Measurements from ENCODE around the gene BANK1. TPM values are rescaled to one million over a fixed set of nuclear protein-coding genes. Genes with fewer than 3 reads are reported as not detected.
A peak's percentile ranks its signal among the peaks of the same experiment; 100 is the strongest.

Gene BANK1
- polyA plus RNA-seq, 1 of the 3 experiments (the other 2 are of a cell fraction): not detected

GRCh38 chr4:101973361-101973760, 182.8 kb downstream of the BANK1 start:
- Histone ChIP-seq H3K4me2 (no peak overlapping the region), H3K79me2 (ENCODE audit: insufficient read depth) (no peaks in the 10 kb centered on the region), H3K36me3 (replicated peaks in 1 of 2; ENCODE audit: control insufficient read depth in 1 of 2, insufficient read depth in 2 of 2, low read length in 1 of 2) (no peaks in the 10 kb centered on the region), H3K4me3 (ENCODE audit: low read depth in 2 of 2, low read length in 1 of 2) (no peak overlapping the region), H3K9me2 (no peaks in the 10 kb centered on the region), H2AFZ (ENCODE audit: low read depth) (no peak overlapping the region), H4K20me1 (ENCODE audit: insufficient read depth) (no peaks in the 10 kb centered on the region), H3K9ac (no peak overlapping the region), H3F3A (replicated peaks; ENCODE audit: insufficient read depth) (peaks cover 10% of the 10 kb centered on the region), H3K27me3 (ENCODE audit: insufficient read depth) (no peaks in the 10 kb centered on the region), H3K27ac (ENCODE audit: low read depth in 2 of 2, low read length in 1 of 2) (no peak overlapping the region), H3K9me3 (no peaks in the 10 kb centered on the region), H3K4me1 (ENCODE audit: control insufficient read depth in 1 of 2, insufficient read depth in 2 of 2, low read depth in 1 of 2, low read length in 1 of 2) (peaks cover 2 to 6% of the 10 kb centered on the region in 2 experiments)
- CTCF ChIA-PET: interaction anchor here (0.7 to 1.0 kb wide), 2 partner anchors 12 to 17 kb away, joined by 3 read pairs; no protein-coding TSS in a partner anchor
- DNase-seq: no peak
- 93% methylated on average over 1 of the region's 1 CpG for WGBS (ENCODE audit: low lambda C conversion rate)
- TF ChIP-seq NFIC (IDR thresholded peaks at IDR 0.05; ENCODE audit: borderline replicate concordance): no peak
- TF ChIP-seq MEF2A (IDR thresholded peaks at IDR 0.05; ENCODE audit: borderline replicate concordance, low read depth): no peak
- TF ChIP-seq FOXM1 (IDR thresholded peaks at IDR 0.05; ENCODE audit: low read depth): no peak
- TF ChIP-seq MXI1 (IDR thresholded peaks at IDR 0.05; ENCODE audit: low read depth, low read length): no peak
- TF ChIP-seq SMC3 (IDR thresholded peaks at IDR 0.05; ENCODE audit: low read depth, low read length): no peak
- TF ChIP-seq YY1 (IDR thresholded peaks at IDR 0.05; ENCODE audit: low read depth): no peak
- TF ChIP-seq MAX (IDR thresholded peaks at IDR 0.05; ENCODE audit: low read depth): no peak
- TF ChIP-seq RFX5 (IDR thresholded peaks at IDR 0.05; ENCODE audit: low read length): no peak
- no peak for TF ChIP-seq FOXJ3 (CRISPR knock-in tag; IDR thresholded peaks at IDR 0.05)
- TF ChIP-seq, protein P1, sequence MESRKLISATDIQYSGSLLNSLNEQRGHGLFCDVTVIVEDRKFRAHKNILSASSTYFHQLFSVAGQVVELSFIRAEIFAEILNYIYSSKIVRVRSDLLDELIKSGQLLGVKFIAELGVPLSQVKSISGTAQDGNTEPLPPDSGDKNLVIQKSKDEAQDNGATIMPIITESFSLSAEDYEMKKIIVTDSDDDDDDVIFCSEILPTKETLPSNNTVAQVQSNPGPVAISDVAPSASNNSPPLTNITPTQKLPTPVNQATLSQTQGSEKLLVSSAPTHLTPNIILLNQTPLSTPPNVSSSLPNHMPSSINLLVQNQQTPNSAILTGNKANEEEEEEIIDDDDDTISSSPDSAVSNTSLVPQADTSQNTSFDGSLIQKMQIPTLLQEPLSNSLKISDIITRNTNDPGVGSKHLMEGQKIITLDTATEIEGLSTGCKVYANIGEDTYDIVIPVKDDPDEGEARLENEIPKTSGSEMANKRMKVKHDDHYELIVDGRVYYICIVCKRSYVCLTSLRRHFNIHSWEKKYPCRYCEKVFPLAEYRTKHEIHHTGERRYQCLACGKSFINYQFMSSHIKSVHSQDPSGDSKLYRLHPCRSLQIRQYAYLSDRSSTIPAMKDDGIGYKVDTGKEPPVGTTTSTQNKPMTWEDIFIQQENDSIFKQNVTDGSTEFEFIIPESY (IDR thresholded peaks at IDR 0.05; ENCODE audit: borderline replicate concordance, low read depth): no peak
- POLR2A ChIA-PET: no interaction called here

DNA sequence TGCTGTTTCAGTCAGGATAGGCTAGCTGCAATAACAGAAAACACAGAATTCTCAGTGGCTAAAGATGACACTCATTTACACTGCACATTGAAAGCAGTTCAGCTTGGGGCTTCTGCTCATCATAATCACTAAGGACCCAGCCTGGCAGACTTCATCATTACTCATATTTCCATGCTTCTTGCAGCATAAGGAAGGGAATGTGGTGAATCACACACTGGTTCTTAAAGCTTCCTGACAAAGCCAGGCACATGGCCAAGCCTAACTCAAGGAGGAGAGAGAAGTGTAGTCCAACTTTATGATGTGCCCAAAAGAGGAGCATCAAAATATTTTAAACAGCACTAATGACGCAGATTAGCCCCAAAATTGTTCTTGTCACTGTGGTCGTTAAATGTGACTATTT, 186.5 kb downstream of the BANK1 start:
- H3K27me3 ChIP-seq (ENCODE audit: insufficient read depth): no peaks in the 10 kb centered on the region
- H4K20me1 ChIP-seq (ENCODE audit: insufficient read depth): no peaks in the 10 kb centered on the region
- no peaks in the 10 kb centered on the region for H3K36me3 ChIP-seq (replicated peaks in 1 of 2; ENCODE audit: control insufficient read depth in 1 of 2, insufficient read depth in 2 of 2, low read length in 1 of 2)
- no peak overlapping the region for H2AFZ ChIP-seq (ENCODE audit: low read depth)
- peaks cover 2 to 6% of the 10 kb centered on the region in 2 experiments; a peak in 3 of 4 replicates for H3K4me1 ChIP-seq (ENCODE audit: control insufficient read depth in 1 of 2, insufficient read depth in 2 of 2, low read depth in 1 of 2, low read length in 1 of 2)
- peaks cover 10% of the 10 kb centered on the region for H3F3A ChIP-seq (replicated peaks; ENCODE audit: insufficient read depth)
- H3K79me2 ChIP-seq (ENCODE audit: insufficient read depth): no peaks in the 10 kb centered on the region
- H3K9ac ChIP-seq: no peak overlapping the region
- ChIA-PET CTCF (no interaction called here), POLR2A (no interaction called here)
- 12% methylated on average over 2 of the region's 2 CpGs for WGBS (ENCODE audit: low lambda C conversion rate)
- H3K9me3 ChIP-seq: no peaks in the 10 kb centered on the region
- H3K27ac ChIP-seq (ENCODE audit: low read depth in 2 of 2, low read length in 1 of 2): peak overlapping the region; percentile 47 to 78; a peak in 3 of 4 replicates
- DNase-seq: no peak
- H3K9me2 ChIP-seq: no peaks in the 10 kb centered on the region
- H3K4me2 ChIP-seq: peak overlapping the region; percentile 47; the same call in 1 of the 2 replicates
- H3K4me3 ChIP-seq (ENCODE audit: low read depth in 2 of 2, low read length in 1 of 2): no peak overlapping the region
- TF ChIP-seq, protein P2, sequence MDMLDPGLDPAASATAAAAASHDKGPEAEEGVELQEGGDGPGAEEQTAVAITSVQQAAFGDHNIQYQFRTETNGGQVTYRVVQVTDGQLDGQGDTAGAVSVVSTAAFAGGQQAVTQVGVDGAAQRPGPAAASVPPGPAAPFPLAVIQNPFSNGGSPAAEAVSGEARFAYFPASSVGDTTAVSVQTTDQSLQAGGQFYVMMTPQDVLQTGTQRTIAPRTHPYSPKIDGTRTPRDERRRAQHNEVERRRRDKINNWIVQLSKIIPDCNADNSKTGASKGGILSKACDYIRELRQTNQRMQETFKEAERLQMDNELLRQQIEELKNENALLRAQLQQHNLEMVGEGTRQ (IDR thresholded peaks at IDR 0.05; ENCODE audit: borderline replicate concordance, low read depth, low read length): no peak
- TF ChIP-seq FOSL2 (IDR thresholded peaks at IDR 0.05; ENCODE audit: borderline replicate concordance, low read depth) (peak; percentile 95), TAF1 (IDR thresholded peaks at IDR 0.05; ENCODE audit: borderline replicate concordance, low read depth, low read length) (no peak), MAX (IDR thresholded peaks at IDR 0.05; ENCODE audit: low read depth) (peak; percentile 83), SMC3 (IDR thresholded peaks at IDR 0.05; ENCODE audit: low read depth, low read length) (no peak), GATA2 (CRISPR knock-in tag; IDR thresholded peaks at IDR 0.05) (no peak), RCOR1 (IDR thresholded peaks at IDR 0.05; ENCODE audit: low read length) (no peak), CHD2 (IDR thresholded peaks at IDR 0.05; ENCODE audit: low read length, partially characterized antibody) (no peak), RXRA (IDR thresholded peaks at IDR 0.05; ENCODE audit: borderline replicate concordance, low read depth) (peak; percentile 44; the same call in 1 of the 2 replicates), SIN3A (IDR thresholded peaks at IDR 0.05; ENCODE audit: borderline replicate concordance, low read depth, low read length) (peak; percentile 71; the same call in 1 of the 2 replicates), GABPA (IDR thresholded peaks at IDR 0.05; ENCODE audit: low read depth) (no peak), RFX5 (IDR thresholded peaks at IDR 0.05; ENCODE audit: low read length) (0 out of 2 replicates have a peak, but pooled peaks have one; percentile 10), JUND (IDR thresholded peaks at IDR 0.05) (peak; percentile 91), POLR2AphosphoS5 (IDR thresholded peaks at IDR 0.05; ENCODE audit: low read depth, low read length) (peak; percentile 75; the same call in 1 of the 2 replicates)
- TF ChIP-seq, protein P3, sequence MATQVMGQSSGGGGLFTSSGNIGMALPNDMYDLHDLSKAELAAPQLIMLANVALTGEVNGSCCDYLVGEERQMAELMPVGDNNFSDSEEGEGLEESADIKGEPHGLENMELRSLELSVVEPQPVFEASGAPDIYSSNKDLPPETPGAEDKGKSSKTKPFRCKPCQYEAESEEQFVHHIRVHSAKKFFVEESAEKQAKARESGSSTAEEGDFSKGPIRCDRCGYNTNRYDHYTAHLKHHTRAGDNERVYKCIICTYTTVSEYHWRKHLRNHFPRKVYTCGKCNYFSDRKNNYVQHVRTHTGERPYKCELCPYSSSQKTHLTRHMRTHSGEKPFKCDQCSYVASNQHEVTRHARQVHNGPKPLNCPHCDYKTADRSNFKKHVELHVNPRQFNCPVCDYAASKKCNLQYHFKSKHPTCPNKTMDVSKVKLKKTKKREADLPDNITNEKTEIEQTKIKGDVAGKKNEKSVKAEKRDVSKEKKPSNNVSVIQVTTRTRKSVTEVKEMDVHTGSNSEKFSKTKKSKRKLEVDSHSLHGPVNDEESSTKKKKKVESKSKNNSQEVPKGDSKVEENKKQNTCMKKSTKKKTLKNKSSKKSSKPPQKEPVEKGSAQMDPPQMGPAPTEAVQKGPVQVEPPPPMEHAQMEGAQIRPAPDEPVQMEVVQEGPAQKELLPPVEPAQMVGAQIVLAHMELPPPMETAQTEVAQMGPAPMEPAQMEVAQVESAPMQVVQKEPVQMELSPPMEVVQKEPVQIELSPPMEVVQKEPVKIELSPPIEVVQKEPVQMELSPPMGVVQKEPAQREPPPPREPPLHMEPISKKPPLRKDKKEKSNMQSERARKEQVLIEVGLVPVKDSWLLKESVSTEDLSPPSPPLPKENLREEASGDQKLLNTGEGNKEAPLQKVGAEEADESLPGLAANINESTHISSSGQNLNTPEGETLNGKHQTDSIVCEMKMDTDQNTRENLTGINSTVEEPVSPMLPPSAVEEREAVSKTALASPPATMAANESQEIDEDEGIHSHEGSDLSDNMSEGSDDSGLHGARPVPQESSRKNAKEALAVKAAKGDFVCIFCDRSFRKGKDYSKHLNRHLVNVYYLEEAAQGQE (IDR thresholded peaks at IDR 0.05; ENCODE audit: low read depth, low read length): no peak
